Stomach (tissue), 9 donors: Measurements from ENCODE around the gene BMAL2. TPM values are rescaled to one million over a fixed set of nuclear protein-coding genes. Genes with fewer than 3 reads are reported as not detected.

ENCODE experiments used
- DNase-seq, 2 donors: peaks; one replicate each; pipeline versions ENCODE4 v3.0.0 to v3.0.0-alpha.2; 2013 to 2019
- H3K27ac ChIP-seq, 5 donors: fragments of 200-600 bp in 4 of 5; sonication (generic) in 4 of 5; one replicate each; pipeline ENCODE4 v1.5.1; 2013 to 2019; ENCODE audit warnings: mild to moderate bottlenecking in 1 of 5, moderate library complexity in 1 of 5
- H3K27me3 ChIP-seq, 3 donors: fragments of 200-600 bp; sonication (generic); one replicate each; pipeline ENCODE4 v1.5.1; 2017 to 2019; ENCODE audit warnings: mixed run types in 1 of 3
- H3K36me3 ChIP-seq, 4 donors: fragments of 200-600 bp; sonication (generic); 1 replicate in 3 of 4; 2 replicates in 1 of 4; pipeline ENCODE4 v1.5.1; 2016 to 2019
- H3K4me1 ChIP-seq, 4 donors: fragments of 200-600 bp; sonication (generic); one replicate each; pipeline ENCODE4 v1.5.1; 2016 to 2019
- H3K4me3 ChIP-seq, 4 donors: fragments of 200-600 bp; sonication (generic) in 3 of 4; one replicate each; pipeline ENCODE4 v1.5.1; 2016 to 2019; ENCODE audit warnings: mild to moderate bottlenecking in 1 of 4
- H3K9me3 ChIP-seq, 4 donors: fragments of 200-600 bp; sonication (generic); one replicate each; pipeline ENCODE4 v1.5.1; 2016 to 2019
- CTCF ChIP-seq, 7 experiments: fragments of 450-650 bp in 4 of 7; fragments of 200-600 bp in 3 of 7; sonication (generic) in 3 of 7; IDR thresholded peaks; one replicate each; pipeline ENCODE4 v1.5.1; 2016 to 2019; ENCODE audit warnings: antibody characterized with exemption in 7 of 7, control low read depth in 2 of 7, mild to moderate bottlenecking in 1 of 7
- EP300 ChIP-seq: sonication (generic); formaldehyde crosslinking; IDR thresholded peaks from one replicate; pipeline ENCODE4 v1.6.1; 2017; ENCODE audit warnings: antibody characterized with exemption
- POLR2A ChIP-seq, 4 donors: fragments of 450-650 bp; IDR thresholded peaks; one replicate each; pipeline ENCODE4 v1.6.1; 2016; ENCODE audit warnings: antibody characterized with exemption in 4 of 4, control low read depth in 2 of 4, mild to moderate bottlenecking in 1 of 4, moderate library complexity in 1 of 4
- POLR2AphosphoS5 ChIP-seq, 3 donors: sonication (generic); formaldehyde crosslinking; IDR thresholded peaks; one replicate each; pipeline ENCODE4 v1.6.1; 2016; ENCODE audit warnings: antibody characterized with exemption in 3 of 3
- WGBS, 5 donors: extraction: QIAGEN DNeasy Blood & Tissue Kit in 3 of 5; methylation state at CpG; one replicate each; pipeline versions ENCODE4 v1.1.5 to v1.1.7; 2013 to 2018; 5-methylcytosine and 5-hydroxymethylcytosine counted together
- intact Hi-C: fragments of 100-400 bp; cut with DNase I; formaldehyde crosslinking; loops from one replicate; pipeline ENCODE4 v1.15.1; 2023; ENCODE audit warnings: low total_unique reads
- polyA plus RNA-seq, 3 donors: library from polyadenylated mRNA; stranded (reverse); fragments of 200-250 nt; gene quantifications; one replicate each; pipeline ENCODE4 v1.2.3, GENCODE V29; 2013
- total RNA-seq, 5 donors: library from RNA; depleted of rRNA; stranded (reverse); fragments of >200 nt; gene quantifications; one replicate each; pipeline versions ENCODE4 v1.1.0 to v1.2.3, GENCODE V29; 2014 to 2016
- donor health status: healthy with polysubstance abuse.
- donor health status: Bipolar disorder and iron deficiency.
- donor health status: healthy.

The BMAL2 gene
- total and polyA plus RNA-seq, 8 donors, result 3.8 to 34.4 (median 10.6) TPM

DNA sequence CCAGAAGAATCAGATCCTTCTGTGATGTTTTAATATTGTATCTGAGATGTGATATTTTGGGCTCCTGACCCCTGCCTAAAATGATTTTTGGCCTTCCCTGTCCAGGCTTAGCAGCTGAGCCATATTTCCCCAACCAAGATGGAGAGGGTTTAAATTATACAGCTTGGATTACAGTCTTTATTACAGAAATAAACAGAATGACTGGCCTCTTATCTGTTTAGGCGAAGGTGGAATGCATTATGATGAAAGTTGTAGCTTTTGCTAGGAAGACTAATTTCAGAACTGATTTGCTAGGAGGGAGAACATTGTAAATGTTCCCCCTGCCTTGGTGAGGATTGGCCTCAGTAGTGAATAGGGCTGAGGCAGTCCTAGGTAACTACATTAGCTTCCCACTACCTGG lies 23.3 kb downstream of the BMAL2 start:
- Histone ChIP-seq H3K27ac (no peak overlapping the region), H3K4me1 (peaks cover 0 to 6% (median 0%) of the 10 kb centered on the region in 4 donors), H3K36me3 (no peaks in the 10 kb centered on the region), H3K9me3 (no peaks in the 10 kb centered on the region), H3K4me3 (no peak overlapping the region), H3K27me3 (no peaks in the 10 kb centered on the region)
- intact Hi-C loops, result no loop called here
- TF ChIP-seq POLR2A (IDR thresholded peaks at IDR 0.05), result no peak
- DNase-seq, result no peak
- 55 to 72% (median 65%) methylated on average over 1 of the region's 1 CpG for WGBS, 5 donors

DNA sequence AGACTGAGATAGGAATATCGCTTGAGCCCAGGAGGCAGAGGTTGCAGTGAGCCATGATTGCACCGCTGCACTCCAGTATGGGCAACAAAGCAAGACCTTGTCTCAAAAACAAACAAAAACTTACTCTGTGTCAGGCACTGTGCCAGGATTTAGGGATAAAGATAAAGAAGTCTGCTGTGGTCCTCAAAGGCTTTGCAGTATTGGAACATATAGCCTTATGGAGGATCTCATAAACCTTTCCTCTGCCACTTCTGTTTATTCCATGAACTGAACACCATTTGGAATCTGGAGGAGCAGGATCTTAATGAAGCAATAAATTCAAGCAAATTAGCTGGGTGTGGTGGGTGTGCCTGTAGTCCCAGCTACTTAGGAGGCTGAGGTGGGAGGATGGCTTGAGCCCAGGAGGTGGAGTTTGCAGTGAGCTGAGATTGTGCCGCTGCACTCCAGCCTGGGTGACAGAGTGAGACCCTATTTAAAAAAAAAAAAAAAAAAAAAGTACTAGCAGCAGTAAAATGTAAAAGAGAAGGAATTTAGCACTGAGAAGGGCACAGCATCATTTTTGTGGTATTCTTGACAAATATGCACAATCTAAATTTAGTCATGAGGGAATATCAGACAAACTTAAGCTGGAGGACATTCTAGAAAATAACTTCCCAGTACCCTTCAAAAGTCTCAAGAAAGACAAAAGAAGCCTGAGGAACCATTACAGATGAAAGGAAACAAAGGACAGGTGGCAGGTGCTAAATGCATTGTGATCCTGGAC lies 27.1 kb downstream of the BMAL2 start:
- no peak for TF ChIP-seq CTCF (IDR thresholded peaks at IDR 0.05)
- TF ChIP-seq EP300, result no peak
- TF ChIP-seq POLR2A (IDR thresholded peaks at IDR 0.05), result no peak
- TF ChIP-seq POLR2AphosphoS5 (IDR thresholded peaks at IDR 0.05), result no peak
- 32 to 51% (median 41%) methylated on average over 3 of the region's 3 CpGs for WGBS, 5 donors
- intact Hi-C loops, result no loop called here
- DNase-seq, result no peak
- Histone ChIP-seq H3K4me3 (no peak overlapping the region), H3K27me3 (no peaks in the 10 kb centered on the region), H3K27ac (no peak overlapping the region), H3K36me3 (no peaks in the 10 kb centered on the region), H3K9me3 (no peaks in the 10 kb centered on the region), H3K4me1 (peaks cover 0 to 6% (median 0%) of the 10 kb centered on the region in 4 donors)

GRCh38 chr12:27361372-27361771 lies 28.7 kb downstream of the BMAL2 start:
- no peak for DNase-seq
- WGBS, 5 donors, result 91 to 95% (median 94%) methylated on average over 2 of the region's 2 CpGs
- H3K27ac ChIP-seq, result no peak overlapping the region
- H3K4me1 ChIP-seq, result peaks cover 0 to 6% (median 2%) of the 10 kb centered on the region in 4 donors
- H3K4me3 ChIP-seq, result no peak overlapping the region
- H3K36me3 ChIP-seq, result no peaks in the 10 kb centered on the region
- no peak for TF ChIP-seq EP300
- TF ChIP-seq CTCF (IDR thresholded peaks at IDR 0.05), result no peak
- no peak for TF ChIP-seq POLR2AphosphoS5 (IDR thresholded peaks at IDR 0.05)
- TF ChIP-seq POLR2A (IDR thresholded peaks at IDR 0.05), result no peak
- intact Hi-C loops, result no loop called here
- H3K27me3 ChIP-seq, result no peaks in the 10 kb centered on the region
- no peaks in the 10 kb centered on the region for H3K9me3 ChIP-seq

GRCh38 chr12:27366621-27367020 lies 34.0 kb downstream of the BMAL2 start:
- no peak overlapping the region for H3K4me3 ChIP-seq
- no peaks in the 10 kb centered on the region for H3K27me3 ChIP-seq
- no peaks in the 10 kb centered on the region for H3K9me3 ChIP-seq
- DNase-seq, result no peak
- intact Hi-C loops, result no loop called here
- no peak overlapping the region for H3K27ac ChIP-seq
- 39 to 72% (median 53%) methylated on average over 3 of the region's 3 CpGs for WGBS, 5 donors
- TF ChIP-seq CTCF (IDR thresholded peaks at IDR 0.05) (no peak), EP300 (no peak), POLR2A (IDR thresholded peaks at IDR 0.05) (no peak), POLR2AphosphoS5 (IDR thresholded peaks at IDR 0.05) (no peak)
- peaks cover 0 to 20% (median 10%) of the 10 kb centered on the region in 4 donors for H3K36me3 ChIP-seq
- H3K4me1 ChIP-seq, result peaks cover 0 to 23% (median 0%) of the 10 kb centered on the region in 4 donors

DNA sequence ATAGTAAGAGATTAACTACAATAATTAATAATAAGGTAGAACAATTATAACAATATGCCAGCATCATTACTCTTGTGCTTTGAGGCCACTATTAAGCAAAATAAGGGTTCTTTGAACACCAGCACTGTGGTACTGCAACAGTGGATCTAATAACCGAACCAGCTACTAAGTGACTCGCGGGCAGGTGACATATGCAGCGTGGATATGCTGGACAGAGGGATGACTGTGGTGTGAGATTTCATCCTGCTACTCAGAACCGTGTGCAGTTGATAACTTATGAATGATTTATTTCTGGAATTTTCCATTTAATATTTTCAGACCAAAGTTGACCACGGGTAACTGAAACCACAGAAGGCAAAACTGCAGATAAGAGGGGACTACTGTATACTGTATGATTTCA lies 34.4 kb downstream of the BMAL2 start:
- intact Hi-C loops, result no loop called here

More for the DNA sequence above, 34.4 kb downstream of the BMAL2 start:
- DNase-seq, result no peak
- 30 to 67% (median 60%) methylated on average over 6 of the region's 6 CpGs for WGBS, 5 donors
- Histone ChIP-seq H3K4me3 (no peak overlapping the region), H3K9me3 (no peaks in the 10 kb centered on the region), H3K36me3 (peaks cover 0 to 23% (median 10%) of the 10 kb centered on the region in 4 donors), H3K27me3 (no peaks in the 10 kb centered on the region), H3K27ac (no peak overlapping the region), H3K4me1 (peaks cover 0 to 23% (median 0%) of the 10 kb centered on the region in 4 donors)
- TF ChIP-seq EP300, result no peak
- TF ChIP-seq POLR2AphosphoS5 (IDR thresholded peaks at IDR 0.05), result no peak
- no peak for TF ChIP-seq CTCF (IDR thresholded peaks at IDR 0.05)
- no peak for TF ChIP-seq POLR2A (IDR thresholded peaks at IDR 0.05)
